HG03457 (cell line): ENCODE measurements around the gene TMEM33.
"Not testable (repeated sequence)": the region's sequence is repeated elsewhere in the genome, so short reads cannot be mapped to it uniquely, and the experiment has no call there.

Source experiments
- ATAC-seq: cut with Tn5 transposase; IDR thresholded peaks from one replicate; pipeline ENCODE4 v1.9.1; 2021; ENCODE audit warnings: moderate number of reproducible peaks; ENCODE audit not compliant: unreplicated experiment

TMEM33 gene

GRCh38 chr4:41934901-41935651 lies at the start of gene TMEM33:
Gene TMEM33, plus strand, starts transcription at chr4:41935429. Its CDS starts 56 bp downstream, at chr4:41935485.
- ATAC-seq = peak; percentile 89

DNA sequence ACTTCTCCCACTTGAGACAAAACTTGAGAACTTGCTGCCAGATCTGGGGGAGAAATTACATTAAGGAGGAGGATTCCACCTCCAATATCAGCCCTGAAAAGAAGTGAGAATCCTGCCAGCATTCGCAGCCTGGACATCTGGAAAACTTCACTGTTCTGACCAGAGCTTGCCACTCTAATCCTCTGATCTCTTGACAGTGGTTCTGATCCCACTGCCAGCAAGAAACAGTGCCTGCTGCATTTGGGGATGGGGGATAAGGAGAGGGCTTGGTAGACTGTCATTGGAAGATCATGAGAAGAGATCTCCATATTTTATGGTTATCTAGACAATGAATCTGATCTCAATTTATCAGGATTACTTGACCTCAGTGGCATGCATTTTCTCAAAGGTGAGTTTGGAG lies 49.8 kb upstream of the TMEM33 start:
- no peak for ATAC-seq

DNA sequence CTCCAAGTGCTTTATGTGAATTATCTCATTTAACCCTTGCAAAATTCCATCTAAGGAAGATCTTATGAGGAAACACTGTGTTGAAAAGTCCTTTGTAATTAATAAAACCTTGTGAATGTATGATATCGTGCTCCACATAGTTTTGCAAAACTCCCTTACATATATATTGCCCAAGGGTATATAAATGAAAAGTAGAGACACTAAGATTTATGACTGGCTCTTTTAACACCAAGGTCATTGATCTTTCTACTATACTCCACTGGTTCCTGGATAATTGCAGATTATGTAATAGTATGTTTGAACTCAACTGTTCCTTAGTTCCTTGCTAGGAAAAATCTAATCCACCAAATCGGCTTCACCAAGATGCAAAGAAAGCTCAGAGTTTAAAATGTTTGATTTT lies 48.0 kb upstream of the TMEM33 start:
- no peak for ATAC-seq

GRCh38 chr4:41887821-41888686 lies 47.2 kb upstream of the TMEM33 start:
- no peak for ATAC-seq

- no peak for ATAC-seq
These were observed 46.5 kb upstream of the TMEM33 start for GRCh38 chr4:41888687-41889074.

GRCh38 chr4:41889317-41889716 lies 45.9 kb upstream of the TMEM33 start:
- no peak for ATAC-seq

DNA sequence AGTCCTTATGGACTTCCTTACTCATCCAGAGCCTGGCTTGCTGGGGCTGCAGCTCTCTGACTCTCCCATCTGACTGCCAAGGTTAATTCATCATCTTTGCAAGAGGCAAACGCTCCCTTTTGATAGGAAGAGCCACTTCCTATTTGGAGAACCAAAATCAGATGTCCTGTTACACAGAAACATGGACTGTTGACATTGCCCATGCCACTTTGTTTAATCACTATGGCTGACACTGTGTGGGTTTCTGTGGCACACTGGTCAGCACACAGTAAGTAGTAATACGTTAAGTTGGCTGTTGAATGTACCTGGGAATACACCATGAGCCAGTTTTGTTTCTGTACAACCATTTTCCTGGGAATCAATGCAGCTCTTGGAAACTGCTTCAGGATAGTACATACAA lies 45.1 kb upstream of the TMEM33 start:
- ATAC-seq = no peak

DNA sequence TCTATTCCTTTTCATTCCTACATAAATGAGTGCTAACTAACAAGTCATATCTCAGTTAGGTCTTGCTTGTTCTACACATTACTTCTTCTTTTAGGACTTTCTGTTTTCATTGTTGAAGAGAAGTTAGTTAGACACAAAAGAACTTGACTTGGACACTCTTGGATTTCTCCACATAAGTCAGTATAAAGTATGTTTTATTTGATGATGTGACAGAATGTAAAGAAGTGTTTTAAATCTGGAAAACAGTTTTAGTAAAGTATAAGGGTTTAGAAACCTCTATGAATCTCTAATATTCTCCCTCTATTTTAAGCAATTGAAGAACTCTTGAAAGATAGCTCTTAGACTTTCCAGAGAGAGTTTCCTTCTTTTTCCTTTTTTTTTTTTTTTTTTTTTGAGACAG lies 38.6 kb upstream of the TMEM33 start:
- ATAC-seq = no peak

DNA sequence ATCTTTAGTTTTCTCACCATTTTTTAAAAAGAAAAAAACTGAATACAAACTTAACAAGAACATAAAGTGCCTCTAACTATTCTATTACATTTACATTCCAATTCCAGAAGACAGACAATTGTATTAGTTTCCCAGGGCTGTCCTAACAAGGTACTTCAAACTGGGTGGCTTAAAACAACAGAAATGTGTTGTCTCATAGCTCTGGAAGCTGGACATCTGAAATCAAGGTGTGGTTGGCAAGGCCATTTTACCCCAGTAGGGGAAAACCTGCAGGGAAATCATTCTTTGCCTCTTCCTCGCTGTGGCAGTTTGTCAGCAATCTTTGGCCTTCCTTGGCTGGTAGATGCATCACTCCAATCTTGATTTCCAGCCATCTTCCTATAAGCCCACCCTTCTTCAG lies 37.5 kb upstream of the TMEM33 start:
- no peak for ATAC-seq

GRCh38 chr4:41909136-41909535 lies 26.1 kb upstream of the TMEM33 start:
- ATAC-seq = not testable (repeated sequence)

- no peak for ATAC-seq
These were observed 22.7 kb upstream of the TMEM33 start for GRCh38 chr4:41912546-41912945.

- ATAC-seq = no peak
These were observed 21.7 kb upstream of the TMEM33 start for GRCh38 chr4:41913509-41913908.

GRCh38 chr4:41918278-41918677 lies 17.0 kb upstream of the TMEM33 start:
- no peak for ATAC-seq

DNA sequence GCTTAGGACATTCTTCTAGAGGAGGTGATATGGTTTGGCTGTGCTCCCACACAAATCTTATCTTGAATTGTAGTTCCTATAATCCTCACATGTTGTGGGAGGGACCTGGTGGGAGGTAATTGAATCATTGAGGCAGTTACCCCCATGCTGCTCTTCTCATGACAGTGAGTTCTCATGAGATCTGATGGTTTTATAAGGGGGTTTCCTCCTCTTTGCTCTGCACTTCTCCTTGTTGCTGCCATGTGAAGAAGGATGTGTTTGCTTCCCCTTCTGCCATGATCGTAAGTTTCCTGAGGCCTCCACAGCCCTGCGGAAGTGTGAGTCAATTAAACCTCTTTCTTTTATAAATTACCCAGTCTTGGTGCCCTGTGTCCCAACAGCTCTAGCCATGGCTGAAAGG lies 14.8 kb upstream of the TMEM33 start:
- not testable (repeated sequence) for ATAC-seq

GRCh38 chr4:41921476-41921875 lies 13.8 kb upstream of the TMEM33 start:
- ATAC-seq = no peak

GRCh38 chr4:41927796-41928499 lies 7.3 kb upstream of the TMEM33 start:
- no peak for ATAC-seq

DNA sequence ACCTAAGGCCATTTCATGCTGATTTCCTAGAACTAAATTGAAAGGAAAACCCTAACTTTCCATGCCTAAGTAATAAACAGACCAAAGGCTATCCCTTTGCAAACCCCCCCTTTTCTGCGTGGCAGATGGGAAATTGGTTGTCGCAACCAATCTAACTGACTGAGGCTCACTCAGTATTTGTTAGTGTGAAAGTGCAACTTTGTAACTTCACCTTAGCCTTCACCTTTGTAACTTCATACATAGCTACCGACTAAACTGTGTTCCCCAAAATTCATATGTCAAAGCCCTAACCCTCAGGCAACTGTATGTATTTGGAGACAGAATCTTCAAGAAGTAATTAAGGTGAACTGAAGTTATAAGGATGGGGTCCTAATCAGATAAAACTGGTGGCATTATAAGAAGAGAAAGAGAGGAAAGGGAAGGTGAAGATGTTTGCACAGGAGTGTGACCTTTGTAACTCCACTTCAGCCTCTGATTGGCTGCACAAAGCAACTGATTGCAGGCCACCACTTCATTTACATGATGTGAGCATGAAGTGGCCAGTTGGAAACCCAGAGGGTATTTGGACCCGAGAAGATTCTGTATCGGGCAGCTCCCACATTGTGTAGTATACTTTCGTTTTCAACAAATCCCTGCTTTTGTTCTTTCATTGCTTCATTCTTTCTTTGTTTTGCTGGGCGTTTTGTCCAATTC lies 4.9 kb upstream of the TMEM33 start:
- ATAC-seq = no peak

- no peak for ATAC-seq
These were observed 2.2 kb upstream of the TMEM33 start for GRCh38 chr4:41932988-41933387.

DNA sequence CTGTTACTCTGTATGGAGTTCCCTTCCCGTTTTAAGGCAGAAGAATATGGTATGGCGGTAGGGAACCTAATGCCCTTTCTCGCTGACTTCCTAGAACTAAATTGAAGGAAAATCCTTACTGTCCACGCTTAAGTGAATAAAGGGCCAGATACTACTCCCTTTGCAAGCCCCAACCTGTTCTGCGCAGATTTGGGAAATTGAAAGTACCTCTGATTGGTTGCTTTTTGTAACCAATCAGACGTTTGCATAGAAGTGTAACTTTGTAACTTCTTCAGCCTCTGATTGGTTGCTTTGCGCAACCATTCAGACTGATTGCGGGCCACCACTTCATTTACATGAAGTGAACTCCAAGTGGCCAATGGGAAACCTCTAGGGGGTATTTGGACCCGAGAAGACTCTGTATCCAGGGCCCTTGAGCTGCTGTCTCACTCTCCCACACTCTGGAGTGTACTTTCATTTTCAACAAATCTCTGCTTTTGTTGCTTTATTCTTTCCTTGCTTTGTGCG lies 1.2 kb upstream of the TMEM33 start:
- no peak for ATAC-seq

DNA sequence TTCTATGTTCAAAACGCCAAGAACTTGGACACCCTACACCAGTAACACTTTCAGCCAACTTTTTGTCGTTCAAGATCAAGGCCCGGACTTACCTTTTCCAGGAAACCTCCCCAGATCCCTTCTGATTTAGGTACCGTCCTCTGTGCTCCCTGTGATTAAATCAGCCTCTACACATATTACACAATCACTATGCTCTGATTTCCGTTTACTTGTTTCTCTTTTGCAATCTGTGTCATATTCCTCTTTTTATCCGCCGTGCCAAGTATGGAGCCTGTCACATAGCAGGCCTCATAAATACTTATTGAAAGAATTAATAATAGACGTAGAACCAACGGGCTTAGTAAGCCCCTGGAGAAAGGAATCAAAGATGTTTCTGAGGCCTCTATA lies 722 bp upstream of the TMEM33 start:
- ATAC-seq = no peak

- ATAC-seq = no peak
These were observed 408 bp downstream of the TMEM33 start for GRCh38 chr4:41935652-41936021.
